HG02610 (cell line): ENCODE results near the gene KIF6.

Source experiments
- ATAC-seq: cut with Tn5 transposase; IDR thresholded peaks from one replicate; pipeline ENCODE4 v1.9.1; 2021; ENCODE audit warnings: mild to moderate bottlenecking, moderate library complexity; ENCODE audit not compliant: unreplicated experiment

KIF6 gene, protein sequence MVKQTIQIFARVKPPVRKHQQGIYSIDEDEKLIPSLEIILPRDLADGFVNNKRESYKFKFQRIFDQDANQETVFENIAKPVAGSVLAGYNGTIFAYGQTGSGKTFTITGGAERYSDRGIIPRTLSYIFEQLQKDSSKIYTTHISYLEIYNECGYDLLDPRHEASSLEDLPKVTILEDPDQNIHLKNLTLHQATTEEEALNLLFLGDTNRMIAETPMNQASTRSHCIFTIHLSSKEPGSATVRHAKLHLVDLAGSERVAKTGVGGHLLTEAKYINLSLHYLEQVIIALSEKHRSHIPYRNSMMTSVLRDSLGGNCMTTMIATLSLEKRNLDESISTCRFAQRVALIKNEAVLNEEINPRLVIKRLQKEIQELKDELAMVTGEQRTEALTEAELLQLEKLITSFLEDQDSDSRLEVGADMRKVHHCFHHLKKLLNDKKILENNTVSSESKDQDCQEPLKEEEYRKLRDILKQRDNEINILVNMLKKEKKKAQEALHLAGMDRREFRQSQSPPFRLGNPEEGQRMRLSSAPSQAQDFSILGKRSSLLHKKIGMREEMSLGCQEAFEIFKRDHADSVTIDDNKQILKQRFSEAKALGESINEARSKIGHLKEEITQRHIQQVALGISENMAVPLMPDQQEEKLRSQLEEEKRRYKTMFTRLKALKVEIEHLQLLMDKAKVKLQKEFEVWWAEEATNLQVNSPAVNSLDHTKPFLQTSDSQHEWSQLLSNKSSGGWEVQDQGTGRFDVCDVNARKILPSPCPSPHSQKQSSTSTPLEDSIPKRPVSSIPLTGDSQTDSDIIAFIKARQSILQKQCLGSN

DNA sequence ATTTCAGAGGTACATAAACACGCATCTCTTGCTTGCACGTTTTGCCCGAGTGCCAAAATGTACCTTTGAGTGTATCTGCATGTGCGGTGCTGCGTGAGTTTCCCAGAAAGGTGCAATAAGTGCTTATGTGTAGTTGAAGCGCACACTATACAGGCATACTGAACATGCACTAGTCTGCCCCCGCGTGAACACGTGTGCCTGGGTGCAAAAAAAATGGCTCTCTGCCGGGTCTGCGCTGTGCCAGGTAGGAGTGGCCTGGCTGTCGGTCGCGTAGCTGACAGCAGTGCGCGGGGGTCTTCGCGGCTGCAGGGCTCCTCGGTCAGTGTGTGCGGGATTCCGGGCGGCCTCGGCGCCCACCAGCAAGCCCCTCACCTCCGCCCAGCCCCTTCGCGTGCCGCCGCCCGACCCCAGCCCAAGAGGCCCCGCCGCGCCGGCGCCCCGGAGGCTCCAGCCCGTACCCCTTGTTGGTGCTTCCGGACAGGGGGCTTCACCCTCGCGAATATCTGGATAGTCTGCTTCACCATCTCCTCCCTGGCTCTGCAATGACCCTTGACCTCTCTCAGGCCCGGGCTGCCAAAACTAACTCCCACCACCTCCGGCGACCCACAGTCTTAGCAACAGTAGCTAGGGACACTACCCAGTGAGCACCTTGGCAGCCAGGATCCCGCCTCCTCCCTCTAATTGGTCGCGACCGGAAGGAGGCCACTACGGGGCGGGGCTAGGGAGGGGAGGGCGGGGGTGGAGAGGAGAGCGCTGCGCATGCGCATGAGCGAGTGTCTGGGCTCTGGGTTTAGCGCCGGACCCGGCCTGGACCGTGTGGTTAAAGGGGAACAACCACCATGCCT lies at the start of gene KIF6:
KIF6 (minus strand) TSS at position 622 of the 845 bp plus-strand sequence; CDS start at position 524, 98 bp downstream.
- ATAC-seq = peak; percentile 99

DNA sequence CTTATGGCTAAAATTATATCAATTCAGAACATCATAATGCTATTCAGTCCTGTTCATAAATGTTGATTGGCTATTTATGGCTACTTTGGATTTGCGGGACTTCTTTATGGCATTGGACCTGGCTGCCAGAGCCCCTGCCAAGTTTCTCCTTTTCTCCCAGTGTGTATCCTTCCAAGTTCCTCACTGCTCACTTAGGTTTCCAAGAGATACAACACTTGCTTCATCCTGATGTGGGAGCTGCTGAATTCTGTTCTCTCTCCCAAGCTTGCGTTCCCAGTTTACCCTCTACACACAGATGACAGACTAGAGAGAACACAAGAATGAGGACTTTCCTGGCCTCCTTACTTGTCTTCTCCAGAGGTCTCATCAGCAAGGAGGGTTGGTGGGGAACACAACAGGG lies 48.6 kb upstream of the KIF6 start:
- no peak for ATAC-seq

DNA sequence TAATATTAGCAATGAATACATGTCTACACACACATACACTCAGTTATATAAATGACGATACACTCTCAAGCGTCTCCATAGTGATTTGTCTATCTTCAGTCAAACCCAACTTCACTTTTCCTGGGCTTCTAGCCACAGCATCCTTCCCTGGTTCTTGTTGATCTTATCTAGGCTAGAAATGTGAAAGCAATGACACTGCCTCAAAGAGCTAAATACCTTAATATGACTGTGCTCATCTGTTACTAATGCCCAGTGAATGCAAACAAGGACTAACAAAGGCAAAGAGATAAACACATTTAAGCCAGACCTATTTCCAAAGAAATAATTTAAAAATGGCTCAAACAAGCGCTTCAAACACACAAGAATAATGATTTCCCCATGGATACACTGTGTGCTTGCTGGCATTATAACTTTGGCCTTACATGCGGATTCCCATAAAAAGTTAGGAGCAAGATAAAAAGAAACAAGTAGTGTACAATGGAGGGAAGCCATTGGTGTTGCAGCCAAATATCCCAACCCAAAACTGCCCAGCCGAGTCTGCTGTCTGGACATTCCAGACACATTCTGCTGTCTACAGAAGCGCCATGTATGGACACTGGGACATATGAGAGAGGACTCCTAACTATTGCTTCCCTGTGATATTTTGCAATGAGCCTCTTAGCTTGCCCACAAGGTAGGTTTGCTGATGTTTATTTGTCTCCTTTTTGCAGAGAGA lies 47.5 kb upstream of the KIF6 start:
- no peak for ATAC-seq

DNA sequence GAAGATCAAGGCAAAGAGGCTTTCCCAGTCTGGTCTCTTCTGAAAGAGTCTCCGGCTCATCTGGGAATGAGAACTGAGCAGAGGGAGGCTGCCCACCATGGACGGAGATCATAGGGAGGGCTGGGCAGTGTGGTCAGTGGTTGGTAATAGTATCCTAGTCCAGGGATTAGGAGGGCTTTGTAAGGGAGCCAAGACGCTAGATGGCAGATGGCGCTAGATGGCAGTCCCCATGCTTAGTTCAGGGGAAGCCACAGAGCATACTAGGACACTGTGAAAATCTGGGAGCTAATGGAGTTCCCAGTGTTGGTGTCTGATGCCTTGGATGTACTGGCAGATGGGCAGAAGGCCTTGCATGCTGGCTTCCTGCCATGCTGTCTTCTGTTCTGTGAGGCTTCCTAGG lies 45.2 kb upstream of the KIF6 start:
- ATAC-seq = no peak

DNA sequence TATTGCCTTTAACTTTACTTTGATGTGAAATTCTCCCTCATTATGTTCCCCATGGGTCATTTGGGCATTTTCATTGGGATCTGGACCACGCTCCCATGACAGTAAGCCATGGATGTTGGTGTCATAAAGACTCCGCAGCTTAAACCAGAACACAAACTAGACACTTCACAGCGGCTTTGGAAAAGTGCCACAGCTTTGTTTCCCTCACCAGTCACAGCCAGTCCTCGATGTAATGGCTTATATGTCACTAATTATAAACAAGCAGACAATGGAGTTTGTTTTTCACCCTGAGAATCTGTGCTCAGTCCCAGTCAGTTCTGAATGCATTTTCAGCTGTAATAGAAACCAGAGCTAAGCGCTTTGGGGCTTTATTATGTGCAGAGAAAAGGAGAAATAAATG lies 43.8 kb upstream of the KIF6 start:
- no peak for ATAC-seq

DNA sequence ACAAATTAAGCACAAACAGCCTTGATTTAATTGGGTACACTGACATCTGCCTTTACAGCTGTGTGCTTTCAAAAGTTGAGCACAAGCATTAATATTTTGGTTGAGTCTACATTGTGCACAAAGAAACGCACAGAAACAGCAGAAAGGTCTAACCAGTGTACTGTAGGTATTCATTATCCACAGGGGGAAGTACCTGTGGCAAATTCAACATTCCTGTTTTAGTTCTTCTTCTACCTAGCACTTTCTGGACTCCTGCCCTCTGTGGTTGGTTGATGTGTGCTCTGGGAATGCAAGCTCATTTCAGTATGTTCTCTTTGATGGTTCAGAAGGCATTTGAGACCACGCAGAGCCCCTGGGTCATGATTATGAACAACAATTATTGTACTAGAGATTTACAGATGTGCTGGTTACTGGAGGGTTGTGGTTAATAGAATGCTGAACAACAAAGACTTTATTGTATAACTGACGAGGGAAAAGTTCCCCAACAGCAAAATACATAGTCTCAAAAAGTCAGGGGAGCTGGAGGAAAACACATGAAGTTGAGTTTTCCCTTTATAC lies 40.4 kb upstream of the KIF6 start:
- no peak for ATAC-seq

DNA sequence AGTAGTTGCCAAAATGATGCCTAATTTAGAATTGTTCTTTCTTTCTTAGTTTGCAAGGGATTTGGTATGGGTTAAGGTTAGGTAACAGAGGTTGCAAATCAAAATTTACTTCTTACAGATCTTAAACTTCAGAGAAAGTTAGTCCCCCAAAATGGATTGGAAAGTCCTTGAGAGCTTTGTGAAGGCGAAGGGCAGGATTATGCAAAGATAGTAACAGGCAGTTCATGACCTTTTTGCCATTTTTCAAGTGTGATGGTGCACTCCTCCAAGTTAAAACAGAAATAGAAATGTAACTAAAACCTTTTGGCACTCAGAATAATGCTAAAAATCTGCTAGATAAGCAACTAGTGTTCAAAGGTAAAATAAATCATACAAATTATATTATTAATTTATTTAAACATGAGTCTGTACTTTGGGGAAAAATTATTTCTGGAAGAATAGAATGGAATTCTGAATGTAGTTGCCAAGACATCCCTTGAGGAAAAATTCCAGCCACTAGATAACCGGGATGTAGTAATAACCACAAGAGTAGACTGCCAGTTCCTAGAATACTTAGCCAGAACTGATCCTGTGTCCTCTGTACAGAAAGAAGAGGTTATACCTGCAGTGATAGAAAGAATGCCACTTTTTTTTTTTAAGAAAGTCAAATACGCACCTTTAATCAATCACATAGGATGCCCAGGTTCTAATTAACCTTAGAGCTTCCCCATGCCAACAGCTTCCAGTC lies 35.2 kb upstream of the KIF6 start:
- ATAC-seq = no peak

DNA sequence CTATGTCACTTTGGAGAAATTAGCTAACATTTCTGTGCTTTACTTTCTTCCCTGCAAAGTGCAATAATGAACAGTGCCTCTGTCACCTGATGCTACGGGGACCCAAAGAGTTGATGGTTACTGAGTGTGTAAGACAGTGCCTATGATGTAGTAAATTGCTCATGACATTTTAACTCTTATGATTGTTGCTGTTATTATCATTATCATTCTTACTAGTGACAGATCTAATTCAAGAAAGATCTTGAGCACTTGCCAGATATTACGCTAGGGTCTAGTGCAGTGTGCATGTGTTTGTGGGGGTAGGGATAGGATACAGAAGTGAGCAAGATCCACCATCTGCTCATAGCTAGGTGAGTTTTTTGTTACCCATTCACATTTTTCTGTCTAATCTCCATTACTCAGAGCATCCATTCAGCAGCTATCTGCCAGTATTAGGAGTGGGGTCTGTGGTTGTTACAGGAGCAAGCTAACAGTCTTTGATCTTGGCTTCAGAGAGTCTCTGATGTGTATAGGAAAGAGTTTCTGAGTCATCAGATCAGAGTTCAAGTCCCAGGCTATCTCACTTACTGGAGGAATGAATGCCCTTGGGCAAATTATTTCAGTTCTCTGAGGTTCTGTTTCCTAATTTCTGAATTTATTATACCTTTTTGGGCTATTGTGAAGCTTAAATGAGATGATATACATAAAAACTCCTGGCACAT lies 33.8 kb upstream of the KIF6 start:
- no peak for ATAC-seq

DNA sequence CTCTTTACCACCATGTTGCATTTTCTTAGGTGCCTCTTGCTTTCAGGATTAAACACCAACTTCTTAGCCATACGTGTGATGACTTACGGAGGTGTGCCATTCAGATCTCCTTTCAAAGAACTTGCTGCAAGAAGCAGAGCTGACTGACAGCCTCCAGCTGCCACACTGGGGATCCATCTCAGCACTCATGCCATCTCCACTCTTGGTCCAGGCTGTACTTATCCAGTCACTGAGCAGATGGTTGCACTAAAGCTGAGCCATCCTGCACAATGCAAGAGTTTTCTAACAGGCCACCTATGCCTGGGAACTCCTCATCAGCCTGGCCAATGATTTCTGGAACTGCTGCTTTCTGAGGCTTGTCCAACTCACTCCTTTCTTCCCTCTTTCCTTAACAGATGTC lies 31.4 kb upstream of the KIF6 start:
- no peak for ATAC-seq

DNA sequence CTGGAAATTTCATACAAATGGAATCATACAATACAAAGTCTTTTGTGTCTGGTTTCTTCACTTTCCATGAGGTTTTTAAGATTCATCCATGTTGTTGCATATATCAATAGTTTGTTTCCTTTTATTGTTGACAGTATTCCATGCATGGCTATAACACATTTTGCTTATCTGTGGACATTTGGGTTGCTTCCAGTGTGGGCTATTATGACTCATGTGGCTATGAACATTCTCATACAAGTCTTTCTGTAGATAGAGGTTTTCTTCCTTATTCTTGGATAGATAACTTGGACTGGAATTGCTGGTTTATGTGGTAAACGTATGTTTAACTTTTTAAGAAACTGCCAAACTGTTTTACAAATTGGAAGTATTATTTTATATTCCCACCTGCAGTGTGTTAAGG lies 30.0 kb upstream of the KIF6 start:
- no peak for ATAC-seq

DNA sequence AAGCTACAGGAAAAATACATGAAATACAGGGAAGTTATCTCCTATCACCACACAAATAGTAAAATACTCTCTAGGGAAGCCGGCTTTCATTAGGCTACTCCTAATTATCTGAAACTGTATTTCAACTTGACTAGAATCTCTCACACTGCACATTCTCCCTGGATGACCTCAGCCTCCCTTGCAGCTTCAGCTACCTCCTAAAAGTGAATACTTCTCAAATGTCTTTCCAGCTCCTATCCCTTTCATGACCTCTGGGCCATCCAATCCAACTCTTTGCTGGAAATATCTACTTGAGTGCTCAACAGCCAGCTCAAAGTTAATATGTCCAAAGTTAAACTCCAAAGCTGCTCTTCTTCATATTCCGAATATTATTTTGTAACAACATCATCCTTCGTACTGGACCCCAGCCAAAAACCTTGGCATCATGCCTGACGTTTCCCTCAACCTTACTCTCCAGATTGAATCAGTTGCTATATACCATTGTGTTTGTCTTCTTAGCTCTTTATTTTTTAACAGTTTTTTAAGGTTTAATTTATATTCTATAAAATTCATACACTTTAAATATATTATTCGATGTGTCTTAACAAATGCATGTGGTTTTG lies 29.4 kb upstream of the KIF6 start:
- ATAC-seq = no peak

DNA sequence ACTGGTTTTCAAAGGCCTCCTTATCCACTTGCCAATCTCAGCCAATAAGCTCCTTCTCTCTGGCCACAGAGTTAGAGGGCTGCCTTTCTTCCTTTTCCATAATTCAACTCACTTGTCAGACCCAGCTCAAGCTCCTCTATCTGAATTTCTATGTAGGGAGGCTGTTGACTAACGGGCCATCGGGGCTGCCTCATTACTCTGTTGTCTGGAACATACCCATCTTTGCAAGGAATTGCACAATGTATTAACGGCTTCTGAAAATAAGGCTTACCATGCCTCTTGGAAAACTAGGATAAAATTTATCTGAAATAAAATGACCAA lies 28.5 kb upstream of the KIF6 start:
- ATAC-seq = no peak

DNA sequence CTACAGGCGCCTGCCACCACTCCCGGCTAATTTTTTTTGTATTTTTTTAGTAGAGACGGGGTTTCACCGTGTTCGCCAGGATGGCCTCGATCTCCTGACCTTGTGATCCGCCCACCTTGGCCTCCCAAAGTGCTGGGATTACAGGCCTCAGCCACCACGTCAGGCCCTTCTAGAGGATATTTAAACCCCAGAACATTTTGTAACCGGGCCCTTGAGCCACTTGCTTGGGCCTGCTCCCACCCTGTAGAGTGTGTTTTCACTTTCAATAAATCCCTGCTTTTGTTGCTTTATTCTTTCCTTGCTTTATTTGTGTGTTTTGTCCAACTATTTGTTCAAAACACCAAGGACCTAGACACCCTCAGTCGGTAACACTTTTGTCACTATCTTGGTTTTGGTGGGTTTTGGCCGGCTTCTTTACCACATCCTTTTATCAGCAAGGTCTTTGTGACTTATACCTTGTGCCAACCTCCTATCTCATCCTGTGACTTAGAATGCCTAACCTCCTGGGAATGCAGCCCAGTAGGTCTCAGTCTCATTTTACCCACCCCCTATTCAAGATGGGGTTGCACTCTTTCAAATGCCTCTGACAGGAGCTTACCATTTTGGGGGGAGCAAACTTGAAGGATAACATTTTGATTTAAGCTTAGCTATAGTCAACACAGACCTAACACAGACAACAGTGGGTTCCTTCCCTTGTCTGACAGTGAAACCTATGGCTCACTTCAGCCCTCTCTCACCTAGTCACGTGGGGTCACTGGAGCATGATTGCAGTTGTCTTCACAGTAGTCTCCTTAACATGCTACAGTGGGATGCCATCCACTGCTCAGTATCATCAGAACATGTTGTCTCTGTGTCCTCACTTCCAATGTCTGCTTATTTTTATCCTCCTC lies 27.9 kb upstream of the KIF6 start:
- ATAC-seq = no peak

DNA sequence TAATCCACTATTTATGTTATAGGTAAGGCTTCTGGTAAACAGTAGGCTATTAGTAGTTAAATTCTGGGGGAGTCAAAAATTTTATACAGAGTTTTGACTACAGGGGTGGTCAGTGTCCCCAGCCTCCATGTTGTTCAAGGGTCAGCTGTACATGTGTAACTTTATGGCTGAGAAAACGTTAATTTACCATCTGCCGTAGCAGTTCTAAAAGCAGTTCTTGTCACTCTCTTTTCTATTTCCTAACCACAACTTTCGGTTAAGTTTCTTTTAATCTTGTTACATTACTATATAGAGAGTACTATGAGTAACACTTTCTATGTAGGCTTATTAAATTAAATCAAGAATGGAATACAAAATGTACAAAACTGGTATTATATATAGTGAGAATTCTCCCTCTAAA lies 21.6 kb upstream of the KIF6 start:
- ATAC-seq = no peak

DNA sequence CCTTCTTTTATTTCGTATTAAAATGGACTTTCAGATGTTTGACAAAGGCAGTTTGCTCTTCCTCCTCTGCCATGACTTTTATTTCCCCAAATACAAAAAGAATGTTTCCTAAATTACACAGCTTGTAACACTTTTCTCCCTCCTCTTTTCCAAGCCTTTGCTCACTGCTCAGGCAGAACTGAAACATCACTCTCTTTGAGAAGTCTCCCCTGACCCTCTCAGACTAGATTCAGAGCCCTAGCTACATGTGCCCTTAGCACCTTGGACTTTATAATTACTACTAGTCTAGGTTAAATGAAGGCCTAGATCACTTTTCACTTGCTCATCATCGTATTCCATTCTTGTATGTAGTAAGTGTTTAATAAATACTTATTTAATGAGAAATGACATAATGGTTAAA lies 8.5 kb upstream of the KIF6 start:
- no peak for ATAC-seq

DNA sequence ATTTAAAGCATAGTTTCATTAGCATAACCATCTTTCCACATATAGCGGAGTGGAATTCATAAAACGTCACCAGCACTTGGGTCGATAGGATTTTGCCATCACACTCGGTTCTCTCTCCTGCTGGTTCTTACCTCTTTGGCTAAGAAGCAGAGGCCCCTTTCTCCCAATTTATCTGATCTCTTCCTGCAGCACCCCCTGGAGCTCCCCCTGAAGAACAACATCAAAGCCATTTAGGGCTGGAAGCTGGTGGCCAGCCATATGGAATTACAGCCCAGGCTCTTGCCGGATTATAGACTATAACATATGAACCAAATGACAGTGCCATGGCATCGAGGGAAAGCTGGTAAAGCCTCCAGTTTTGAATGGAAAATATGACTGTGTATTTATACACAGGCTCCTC lies 6.4 kb upstream of the KIF6 start:
- no peak for ATAC-seq

DNA sequence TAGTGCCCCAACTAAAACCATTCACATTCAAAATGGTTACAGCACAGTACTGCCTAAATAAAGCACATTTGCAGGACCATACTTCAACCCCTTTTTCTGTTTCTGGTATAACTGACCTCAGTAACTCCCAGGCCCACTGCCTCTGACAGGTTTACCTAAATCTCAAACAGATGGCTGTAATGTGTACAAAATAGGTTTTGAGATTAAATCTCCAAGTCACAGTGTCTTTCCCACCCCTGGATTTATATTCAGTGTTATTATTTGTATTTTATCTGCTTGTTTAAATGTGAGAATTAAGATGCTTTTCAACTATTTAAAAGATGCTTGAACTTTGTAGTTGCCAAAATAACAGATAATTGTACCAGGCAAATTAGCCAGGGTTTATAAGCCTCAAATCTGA lies 4.7 kb upstream of the KIF6 start:
- no peak for ATAC-seq

DNA sequence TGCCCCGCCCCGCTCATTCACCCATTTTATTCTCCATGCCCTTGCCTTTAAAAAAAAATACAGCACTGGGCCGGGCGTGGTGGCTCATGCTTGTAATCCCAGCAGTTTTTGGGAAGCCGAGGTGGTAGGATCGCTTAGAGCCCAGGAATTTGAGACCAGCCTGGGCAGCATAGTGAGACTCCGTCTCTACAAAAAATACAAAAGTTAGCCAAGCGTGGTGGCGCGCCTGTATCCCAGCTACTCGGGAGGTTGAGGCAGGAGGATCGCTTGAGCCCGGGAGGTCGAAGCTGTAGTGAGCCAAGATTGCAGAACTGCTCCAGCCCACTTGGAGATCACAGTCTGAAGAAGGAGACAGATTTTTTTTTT lies 407 bp upstream of the KIF6 start:
- no peak for ATAC-seq
